ENCODE measurements around the gene MEIS1.

- TF ChIP-seq POLR2A (IDR thresholded peaks at IDR 0.05) (no peak), POLR2AphosphoS5 (IDR thresholded peaks at IDR 0.05) (no peak), CTCF (IDR thresholded peaks at IDR 0.05) (no peak)
Observed at GRCh38 chr2:66508484-66509071, 73.7 kb downstream of the MEIS1 start.
